Mammary epithelial cell (primary cell): ENCODE data around the gene PHF3.

Source experiments
- EZH2 ChIP-seq: IDR thresholded peaks from 2 replicates; pipeline ENCODE4 v1.6.1; 2012; ENCODE audit warnings: low read length, inconsistent platforms, borderline replicate concordance
- TF ChIP-seq, protein P1 (sequence below), 2 donors: IDR thresholded peaks in 1 of 2; conservative IDR thresholded peaks in 1 of 2; 2 replicates each; pipeline ENCODE4 v1.5.1; 2011 to 2012; ENCODE audit warnings: inconsistent platforms in 2 of 2, low read length in 2 of 2, mild to moderate bottlenecking in 2 of 2, control low read depth in 1 of 2, low read depth in 1 of 2; ENCODE audit not compliant: insufficient read depth in 1 of 2; ENCODE audit errors: extremely low read depth in 1 of 2

DNA sequence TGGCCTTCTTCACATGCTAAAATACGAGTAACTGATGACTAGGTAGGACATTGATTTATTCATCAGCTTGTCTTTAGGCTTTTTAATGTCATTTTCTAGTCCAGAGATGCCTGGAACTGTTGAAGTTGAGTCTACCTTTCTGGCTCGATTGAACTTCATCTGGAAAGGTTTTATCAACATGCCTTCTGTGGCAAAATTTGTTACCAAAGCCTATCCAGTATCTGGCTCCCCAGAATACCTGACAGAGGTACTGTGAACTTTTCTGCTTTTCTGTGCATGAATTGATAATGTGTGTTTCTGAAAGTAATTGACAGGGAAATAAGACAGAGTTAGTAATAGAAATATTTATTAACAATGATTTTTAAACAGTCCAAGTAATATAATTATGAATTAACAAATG, 71.0 kb downstream of the PHF3 start:
- TF ChIP-seq, protein P1, sequence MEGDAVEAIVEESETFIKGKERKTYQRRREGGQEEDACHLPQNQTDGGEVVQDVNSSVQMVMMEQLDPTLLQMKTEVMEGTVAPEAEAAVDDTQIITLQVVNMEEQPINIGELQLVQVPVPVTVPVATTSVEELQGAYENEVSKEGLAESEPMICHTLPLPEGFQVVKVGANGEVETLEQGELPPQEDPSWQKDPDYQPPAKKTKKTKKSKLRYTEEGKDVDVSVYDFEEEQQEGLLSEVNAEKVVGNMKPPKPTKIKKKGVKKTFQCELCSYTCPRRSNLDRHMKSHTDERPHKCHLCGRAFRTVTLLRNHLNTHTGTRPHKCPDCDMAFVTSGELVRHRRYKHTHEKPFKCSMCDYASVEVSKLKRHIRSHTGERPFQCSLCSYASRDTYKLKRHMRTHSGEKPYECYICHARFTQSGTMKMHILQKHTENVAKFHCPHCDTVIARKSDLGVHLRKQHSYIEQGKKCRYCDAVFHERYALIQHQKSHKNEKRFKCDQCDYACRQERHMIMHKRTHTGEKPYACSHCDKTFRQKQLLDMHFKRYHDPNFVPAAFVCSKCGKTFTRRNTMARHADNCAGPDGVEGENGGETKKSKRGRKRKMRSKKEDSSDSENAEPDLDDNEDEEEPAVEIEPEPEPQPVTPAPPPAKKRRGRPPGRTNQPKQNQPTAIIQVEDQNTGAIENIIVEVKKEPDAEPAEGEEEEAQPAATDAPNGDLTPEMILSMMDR (conservative IDR thresholded peaks at IDR 0.05 in 1 of 2, IDR thresholded peaks at IDR 0.05 in 1 of 2; ENCODE audit: extremely low read depth in 1 of 2, insufficient read depth in 1 of 2, low read depth in 1 of 2, low read length in 2 of 2): no peak
- TF ChIP-seq EZH2: no peak
